GM12878 (cell line): ENCODE measurements around the gene ROBO4. TPM values are rescaled to one million over a fixed set of nuclear protein-coding genes. Genes with fewer than 3 reads are reported as not detected.

Source experiments
- ATAC-seq: fragments of 200-7000 bp; cut with Tn5 transposase; 3 replicates; pipeline ENCODE4 v1.9.1; 2020; ENCODE audit warnings: mild to moderate bottlenecking, moderate library complexity
- BruUV-seq: library from RNA; stranded (reverse); fragments of 400-500 nt; replicated peaks from 2 replicates; lab custom pipeline; 2021; lab: Mats Ljungman, UMichigan
- CTCF ChIA-PET: fragments of 300-600 bp; sonication (Branson Sonifier 250); formaldehyde crosslinking; extraction: SDS; loops from one replicate; lab custom pipeline; 2021; ENCODE audit warnings: inconsistent platforms; lab: Yijun Ruan, JAX
- POLR2A ChIA-PET: fragments of 350-600 bp; formaldehyde crosslinking; extraction: SDS; loops from one replicate; lab custom pipeline; 2021; ENCODE audit warnings: inconsistent platforms; lab: Charles Lee
- RAD21 ChIA-PET: fragments of 300-600 bp; sonication (Branson Sonifier 250); formaldehyde crosslinking; loops from one replicate; lab custom pipeline; 2023; ENCODE audit warnings: antibody characterized with exemption; ENCODE audit not compliant: unreplicated experiment; lab: Charles Lee
- SMC1A ChIA-PET: fragments of 300-600 bp; sonication (Branson Sonifier 250); formaldehyde crosslinking; loops from one replicate; lab custom pipeline; 2023; ENCODE audit not compliant: unreplicated experiment, uncharacterized antibody; lab: Charles Lee
- DNase-seq: peaks from one replicate; pipeline ENCODE4 v3.0.0-alpha.2; 2011; ENCODE audit warnings: low read depth, low spot score
- FAIRE-seq: peaks from 3 replicates; lab custom pipeline; 2011; peaks lifted over from hg19 to GRCh38; lab: Jason Lieb, UNC
- H2AFZ ChIP-seq: 2 replicates; pipeline ENCODE4 v1.6.0; 2011; ENCODE audit warnings: low read depth, low read length, control low read depth; ENCODE audit not compliant: control insufficient read depth
- H3K27ac ChIP-seq: 2 replicates; pipeline ENCODE4 v1.5.1; 2011; ENCODE audit warnings: control low read depth; ENCODE audit not compliant: control insufficient read depth, insufficient read depth
- H3K27me3 ChIP-seq, 2 experiments: replicated peaks in 1 of 2; 2 replicates each; pipeline versions ENCODE4 v1.6.0 to v1.6.1; 2011; ENCODE audit warnings: low read length in 1 of 2; ENCODE audit not compliant: control insufficient read depth in 2 of 2, insufficient read depth in 2 of 2
- H3K36me3 ChIP-seq, 2 experiments: 2 replicates each; pipeline ENCODE4 v1.5.1; 2011; ENCODE audit warnings: low read length in 1 of 2; ENCODE audit not compliant: control insufficient read depth in 2 of 2, insufficient read depth in 2 of 2
- H3K4me1 ChIP-seq: 2 replicates; pipeline ENCODE4 v1.6.1; 2011; ENCODE audit warnings: mild to moderate bottlenecking, low read length, moderate library complexity, mixed read lengths; ENCODE audit not compliant: control insufficient read depth, insufficient read depth
- H3K4me2 ChIP-seq: 2 replicates; pipeline ENCODE4 v1.6.0; 2011; ENCODE audit warnings: control low read depth; ENCODE audit not compliant: control insufficient read depth, insufficient read depth
- H3K4me3 ChIP-seq: fragments of 200-600 bp; sonication (generic); 2 replicates; pipeline ENCODE4 v1.5.1; 2016
- H3K79me2 ChIP-seq: 2 replicates; pipeline ENCODE4 v1.6.0; 2011; ENCODE audit warnings: low read length; ENCODE audit not compliant: control insufficient read depth, insufficient read depth
- H3K9ac ChIP-seq: 2 replicates; pipeline ENCODE4 v1.8.0; 2011; ENCODE audit warnings: low read length, control low read depth, mixed read lengths; ENCODE audit not compliant: control insufficient read depth, insufficient read depth
- H3K9me3 ChIP-seq: replicated peaks from 3 replicates; pipeline ENCODE4 v1.5.1; 2011; ENCODE audit warnings: mild to moderate bottlenecking, low read length; ENCODE audit not compliant: control insufficient read depth, insufficient read depth
- H4K20me1 ChIP-seq: 2 replicates; pipeline ENCODE4 v1.6.0; 2011; ENCODE audit not compliant: control insufficient read depth, insufficient read depth
- ETV6 ChIP-seq, 2 experiments: fragments of 450-650 bp in 1 of 2; IDR thresholded peaks in 1 of 2; conservative IDR thresholded peaks in 1 of 2; 2 replicates each; pipeline ENCODE4 v1.6.1; 2014; ENCODE audit warnings: antibody characterized with exemption in 1 of 2, borderline replicate concordance in 1 of 2, low read depth in 1 of 2, mild to moderate bottlenecking in 1 of 2, moderate library complexity in 1 of 2
- MEF2B ChIP-seq: fragments of 450-650 bp; IDR thresholded peaks from 2 replicates; pipeline ENCODE4 v1.6.1; 2018; ENCODE audit warnings: mild to moderate bottlenecking, moderate library complexity; ENCODE audit not compliant: partially characterized antibody, poor library complexity, severe bottlenecking
- SRF ChIP-seq, 2 experiments: IDR thresholded peaks; 2 replicates each; pipeline ENCODE4 v1.6.1; 2011; ENCODE audit warnings: low read depth in 2 of 2, low read length in 2 of 2, mild to moderate bottlenecking in 1 of 2, moderate library complexity in 1 of 2
- WGBS: methylation state at CpG from one replicate; pipeline ENCODE4 v1.1.6; 2016; ENCODE audit warnings: low lambda C conversion rate; ENCODE audit not compliant: insufficient replicate concordance, insufficient coverage; ENCODE audit errors: missing lambda C conversion rate; 5-methylcytosine and 5-hydroxymethylcytosine counted together
- in situ Hi-C: fragments of 300-500 bp; cut with MboI; formaldehyde crosslinking; loops from 9 replicates; pipeline ENCODE4 v1.14.3; 2018; ENCODE audit warnings: mixed read lengths
- intact Hi-C: fragments of 100-400 bp; cut with micrococcal nuclease; formaldehyde crosslinking; loops from one replicate; pipeline ENCODE4 v1.14.2; 2022; ENCODE audit not compliant: unreplicated experiment
- polyA plus RNA-seq, 11 experiments: library from polyadenylated mRNA; depleted of rRNA in 4 of 11; unstranded in 6 of 11; stranded (reverse) in 5 of 11; fragments of >200 nt; fragmentation: Nextera tagmentation in 4 of 11; fragmentation: Illumina TruSeq in 1 of 11; extraction: Ambion mirVana in 4 of 11; extraction: Trizol in 1 of 11; gene quantifications; 1 replicate in 1 of 11; 2 replicates in 10 of 11; pipeline versions ENCODE4 v1.2.1 to v1.2.3, GENCODE V29; 2011 to 2016; ENCODE audit warnings: inconsistent platforms in 2 of 11, missing spikeins in 2 of 11, low read depth in 1 of 11
- total RNA-seq, 4 experiments: library from RNA; depleted of rRNA in 3 of 4; stranded (reverse); fragments of >200 nt in 3 of 4; fragmentation: Illumina TruSeq in 1 of 4; extraction: Trizol in 1 of 4; gene quantifications; 2 replicates each; pipeline versions ENCODE4 v1.2.1 to v1.2.3, GENCODE V29; 2013 to 2021

ROBO4 gene
- total and polyA plus RNA-seq, 10 of the 15 experiments (the other 5 are each of a cell fraction or from before 2014, with no cell fraction given) = not detected

DNA sequence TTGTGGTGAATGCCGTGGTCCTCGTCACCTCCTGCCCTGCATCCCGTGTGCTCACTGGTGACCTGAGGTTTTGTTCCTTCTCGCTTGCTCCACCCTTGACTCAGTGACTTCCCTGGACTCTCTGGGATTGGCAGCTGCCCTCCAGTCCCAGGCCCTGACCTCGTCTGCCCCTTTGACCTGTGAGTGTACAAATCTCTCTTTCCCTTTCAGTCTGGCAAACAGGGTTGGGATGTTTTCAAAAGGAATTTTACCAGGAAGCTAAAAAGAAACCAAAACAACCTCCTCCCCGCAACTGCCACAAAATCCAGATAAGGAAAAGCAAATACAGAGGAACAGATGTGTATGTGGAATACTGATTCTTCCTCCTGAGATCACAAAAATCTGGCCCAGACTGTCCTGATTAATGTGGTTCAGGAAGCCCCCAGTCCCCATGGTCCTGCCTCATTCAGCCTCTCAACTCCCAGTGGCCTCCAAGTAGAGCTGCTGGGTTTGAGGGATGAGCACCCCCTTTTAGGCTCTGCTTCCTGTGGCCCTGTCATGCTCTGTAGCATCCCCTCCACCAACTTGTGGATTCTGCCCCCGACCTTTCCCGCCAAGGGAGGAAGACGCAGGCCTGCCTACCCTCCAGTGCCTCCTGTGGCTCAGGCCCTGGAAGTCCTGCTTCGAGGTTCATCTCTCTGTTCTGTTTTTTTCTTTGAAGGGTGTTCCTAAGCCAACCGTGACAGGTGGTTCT, 15.2 kb downstream of the ROBO4 start:
- CTCF ChIA-PET = interaction anchor here (0.7 to 1.1 kb wide), 3 partner anchors 11 to 1243 kb away, joined by 3 to 4 read pairs (median 3); no protein-coding TSS in a partner anchor
- Histone ChIP-seq H3K27ac (no peak overlapping the region), H3K4me2 (no peak overlapping the region), H3K36me3 (no peaks in the 10 kb centered on the region; a peak in 1 of 4 replicates), H3K27me3 (peaks cover 0 to 4% of the 10 kb centered on the region in 2 experiments; a peak in 1 of 4 replicates), H3K9me3 (no peaks in the 10 kb centered on the region), H3K4me3 (no peak overlapping the region), H4K20me1 (no peaks in the 10 kb centered on the region), H3K4me1 (no peaks in the 10 kb centered on the region), H2AFZ (no peak overlapping the region), H3K9ac (no peak overlapping the region), H3K79me2 (no peaks in the 10 kb centered on the region)
- RAD21 ChIA-PET = no interaction called here
- in situ Hi-C loops (no loop called here), intact Hi-C loops (loop anchor here (10.0 kb wide), 1 partner anchor 262 kb away; no protein-coding TSS in a partner anchor)
- DNase-seq = no peak
- TF ChIP-seq SRF (IDR thresholded peaks at IDR 0.05; ENCODE audit: low read depth in 2 of 2, low read length in 2 of 2) (no peak), MEF2B (no peak)
- POLR2A ChIA-PET = no interaction called here
- SMC1A ChIA-PET = interaction anchor here (1.5 kb wide), 1 partner anchor 8 kb away, joined by 4 read pairs; no protein-coding TSS in a partner anchor
- no peak for FAIRE-seq
- BruUV-seq = no TSS peak
- WGBS = 21% methylated on average over 11 of the region's 11 CpGs
- no peak for ATAC-seq

DNA sequence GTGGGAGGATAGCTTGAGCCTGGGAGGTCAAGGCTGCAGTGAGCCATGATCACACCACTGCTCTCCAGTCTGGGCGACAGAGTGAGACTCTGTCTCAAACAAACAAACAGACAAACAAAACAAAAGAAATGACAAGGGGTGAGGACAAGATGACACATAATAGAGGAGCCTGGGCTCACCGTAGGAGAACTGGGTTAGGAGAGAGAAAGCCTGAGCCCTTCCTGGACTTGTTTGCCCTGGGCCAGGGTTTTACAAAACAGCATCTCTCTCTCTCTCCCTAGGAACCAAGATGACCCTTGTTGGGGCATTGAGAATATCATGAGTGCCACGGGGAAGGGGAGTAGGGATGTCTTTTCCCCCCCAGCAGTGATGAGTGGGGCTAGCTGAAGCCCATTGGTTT, 16.7 kb downstream of the ROBO4 start:
- ChIA-PET CTCF (no interaction called here), POLR2A (no interaction called here), SMC1A (no interaction called here), RAD21 (no interaction called here)
- no peaks in the 10 kb centered on the region for H4K20me1 ChIP-seq
- in situ Hi-C loops = no loop called here
- DNase-seq (no peak), FAIRE-seq (no peak), ATAC-seq (no peak)
- no peak for TF ChIP-seq ETV6 (conservative IDR thresholded peaks at IDR 0.05 in 1 of 2, IDR thresholded peaks at IDR 0.05 in 1 of 2; ENCODE audit: borderline replicate concordance in 1 of 2, low read depth in 1 of 2)
- H3K9ac ChIP-seq = no peak overlapping the region
- H3K36me3 ChIP-seq = no peaks in the 10 kb centered on the region
- no peaks in the 10 kb centered on the region for H3K9me3 ChIP-seq
- H3K4me2 ChIP-seq = no peak overlapping the region
- intact Hi-C loops = loop anchor here (10.0 kb wide), 1 partner anchor 264 kb away; no protein-coding TSS in a partner anchor
- no peak overlapping the region for H3K27ac ChIP-seq
- no peak overlapping the region for H2AFZ ChIP-seq
- H3K4me3 ChIP-seq = no peak overlapping the region
- WGBS = 33% methylated on average over 3 of the region's 3 CpGs
- no peaks in the 10 kb centered on the region for H3K79me2 ChIP-seq
- peaks cover 0 to 4% of the 10 kb centered on the region in 2 experiments; a peak in 1 of 4 replicates for H3K27me3 ChIP-seq
- BruUV-seq = no TSS peak
- H3K4me1 ChIP-seq = no peaks in the 10 kb centered on the region
